GM19239 (cell line): ENCODE measurements around the gene GJD3.
A peak's percentile ranks its signal among the peaks of the same experiment; 100 is the strongest.

ENCODE experiments used
- DNase-seq: peaks from one replicate; pipeline ENCODE4 v3.0.0; 2011; ENCODE audit warnings: low spot score; ENCODE audit not compliant: insufficient read length
- FAIRE-seq: peaks from 2 replicates; lab custom pipeline; 2011; peaks lifted over from hg19 to GRCh38; lab: Jason Lieb, UNC

Gene GJD3

GRCh38 chr17:40343219-40344119 is 21.1 kb downstream of the GJD3 start:
- DNase-seq (no peak), FAIRE-seq (no peak)

- DNase-seq (no peak), FAIRE-seq (no peak)
Measured at GRCh38 chr17:40342504-40343218, 21.9 kb downstream of the GJD3 start.

DNA sequence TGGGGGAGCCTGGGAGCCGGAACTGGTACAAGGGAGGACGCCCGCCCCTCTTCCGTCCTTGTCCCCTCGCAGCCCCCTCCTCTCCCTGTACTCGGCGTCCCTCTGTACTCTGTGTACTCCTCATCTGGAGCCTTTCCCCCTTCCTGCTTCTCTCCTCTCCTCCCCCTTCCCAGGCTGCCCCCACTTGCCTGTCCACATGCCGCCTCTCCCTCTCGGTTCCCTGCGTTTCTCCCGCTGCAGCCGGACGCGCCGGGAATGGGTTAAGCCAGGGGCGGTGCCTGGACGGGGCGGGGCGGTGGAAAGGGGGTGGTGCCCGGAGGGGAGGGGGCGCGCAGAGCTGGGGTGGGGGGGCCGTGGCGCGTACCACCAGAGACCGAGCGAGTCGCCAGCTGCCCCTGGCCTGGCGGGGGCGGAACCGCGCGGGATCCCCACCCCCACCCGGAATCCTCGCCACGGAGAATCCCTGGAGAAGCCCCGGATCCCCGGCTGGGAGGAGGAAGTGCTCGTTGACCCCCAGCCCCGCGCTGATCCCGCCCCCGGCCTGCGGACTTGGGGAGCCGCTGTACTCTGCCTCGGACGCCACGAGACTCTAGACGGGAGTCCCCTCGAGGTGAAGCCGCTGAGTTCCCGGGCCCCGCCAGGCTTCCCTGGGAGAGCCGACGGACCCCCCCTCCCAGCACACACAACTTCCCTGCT is 22.6 kb downstream of the GJD3 start:
- FAIRE-seq (no peak), DNase-seq (no peak)

DNA sequence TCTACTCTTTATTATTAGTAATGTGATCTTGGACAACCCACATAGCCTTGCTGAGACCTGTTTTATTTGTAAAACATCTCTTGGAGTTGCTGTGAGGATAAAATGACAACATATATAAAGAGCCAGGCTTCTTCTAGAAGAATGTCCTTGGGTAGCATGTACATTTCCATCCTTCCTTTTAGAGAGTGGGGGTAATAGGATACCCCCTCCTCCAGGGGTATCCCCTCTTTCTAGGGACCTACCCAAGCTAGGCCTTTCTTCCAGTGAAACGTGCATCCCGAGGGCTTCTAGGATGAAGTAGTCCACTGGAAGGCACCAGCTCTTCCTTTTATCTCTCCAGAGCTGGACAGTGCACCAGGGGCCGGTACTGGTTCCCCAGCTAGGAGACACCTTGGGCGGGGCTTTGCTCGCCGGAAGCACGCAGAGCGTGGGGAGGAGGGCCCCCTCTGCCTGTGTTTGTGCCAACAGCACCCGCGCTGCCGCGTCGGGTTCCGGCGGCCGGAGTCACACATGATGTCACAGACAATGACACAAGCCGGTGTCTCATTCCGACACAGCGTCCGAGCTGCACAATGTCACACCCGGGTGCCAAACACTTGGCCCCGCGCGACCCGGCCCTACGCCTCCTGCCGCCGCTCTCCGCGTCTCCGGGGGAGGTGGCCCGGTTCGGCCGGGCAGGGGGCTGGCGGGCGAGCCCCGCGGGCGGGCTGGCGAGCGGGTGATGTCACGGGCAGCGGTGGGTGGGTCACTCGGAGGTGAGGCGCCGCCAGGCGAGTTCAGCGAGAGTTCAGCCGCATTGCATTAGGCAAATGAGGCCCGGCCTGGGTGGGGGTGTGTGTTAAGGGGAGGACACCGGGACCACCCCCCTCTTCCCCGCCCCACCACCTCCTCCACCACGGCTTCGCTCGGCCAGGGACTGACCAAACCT is 23.4 kb downstream of the GJD3 start:
- DNase-seq (peak; percentile 80), FAIRE-seq (peak; percentile 76)

GRCh38 chr17:40340327-40340726 is 24.2 kb downstream of the GJD3 start:
- no peak for FAIRE-seq
- no peak for DNase-seq

DNA sequence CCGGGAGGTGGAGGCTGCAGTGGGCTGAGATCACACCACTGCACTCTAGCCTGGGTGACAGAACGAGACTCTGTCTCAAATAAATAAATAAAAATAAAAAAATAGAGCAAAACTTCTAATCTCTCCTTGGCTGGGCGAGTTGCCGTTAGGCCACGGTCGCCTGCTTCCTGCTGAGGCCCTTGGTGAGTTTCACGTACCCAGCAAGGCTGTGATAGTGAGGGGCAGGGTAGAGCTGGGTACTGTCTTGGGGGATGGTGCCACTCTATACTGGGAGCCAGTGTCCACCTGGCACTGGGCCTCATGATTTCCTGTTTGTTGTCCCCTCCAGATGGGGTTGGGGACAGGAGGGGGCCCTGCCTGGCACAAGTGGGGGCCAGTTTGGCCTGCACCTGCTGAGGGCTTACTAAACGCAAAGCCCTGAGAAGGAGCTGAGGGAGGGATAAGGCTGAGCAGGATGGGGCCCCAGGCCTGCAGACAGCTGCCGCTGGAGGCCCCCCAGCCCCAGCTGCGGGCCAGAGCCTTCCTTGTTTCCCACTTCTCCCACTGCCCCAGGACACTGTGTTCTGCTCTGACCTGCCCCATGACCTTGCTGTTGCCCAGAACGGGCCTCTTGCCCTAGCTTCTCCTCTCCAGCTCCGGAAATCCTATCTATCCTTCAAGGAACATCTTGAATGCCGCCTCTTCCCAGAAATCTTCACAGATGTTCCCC is 25.4 kb downstream of the GJD3 start:
- FAIRE-seq = no peak
- DNase-seq = no peak

GRCh38 chr17:40338058-40338457 is 26.5 kb downstream of the GJD3 start:
- FAIRE-seq = peak; percentile 23
- DNase-seq = no peak

DNA sequence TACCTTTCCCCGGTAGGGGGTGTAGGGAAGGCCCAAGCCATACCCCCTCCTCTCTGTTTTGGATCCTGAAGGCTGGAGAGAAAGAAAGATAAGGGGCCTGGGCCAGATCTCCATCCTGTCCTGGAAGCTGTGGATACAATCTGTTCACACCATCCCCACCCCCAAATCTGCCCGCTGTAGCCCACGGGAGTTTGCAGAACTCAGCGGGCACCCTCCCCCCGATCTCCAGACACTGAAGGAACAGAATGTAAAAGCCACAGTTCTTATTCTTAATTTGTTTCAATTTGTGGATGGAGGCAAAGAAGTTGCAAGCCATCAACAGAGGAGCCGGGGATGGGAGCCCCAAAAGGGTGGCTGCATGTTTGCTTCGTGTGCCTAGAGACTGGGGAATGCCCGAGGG is 27.2 kb downstream of the GJD3 start:
- no peak for DNase-seq
- no peak for FAIRE-seq

- FAIRE-seq = no peak
- DNase-seq = no peak
Measured at GRCh38 chr17:40335620-40336019, 28.9 kb downstream of the GJD3 start.

DNA sequence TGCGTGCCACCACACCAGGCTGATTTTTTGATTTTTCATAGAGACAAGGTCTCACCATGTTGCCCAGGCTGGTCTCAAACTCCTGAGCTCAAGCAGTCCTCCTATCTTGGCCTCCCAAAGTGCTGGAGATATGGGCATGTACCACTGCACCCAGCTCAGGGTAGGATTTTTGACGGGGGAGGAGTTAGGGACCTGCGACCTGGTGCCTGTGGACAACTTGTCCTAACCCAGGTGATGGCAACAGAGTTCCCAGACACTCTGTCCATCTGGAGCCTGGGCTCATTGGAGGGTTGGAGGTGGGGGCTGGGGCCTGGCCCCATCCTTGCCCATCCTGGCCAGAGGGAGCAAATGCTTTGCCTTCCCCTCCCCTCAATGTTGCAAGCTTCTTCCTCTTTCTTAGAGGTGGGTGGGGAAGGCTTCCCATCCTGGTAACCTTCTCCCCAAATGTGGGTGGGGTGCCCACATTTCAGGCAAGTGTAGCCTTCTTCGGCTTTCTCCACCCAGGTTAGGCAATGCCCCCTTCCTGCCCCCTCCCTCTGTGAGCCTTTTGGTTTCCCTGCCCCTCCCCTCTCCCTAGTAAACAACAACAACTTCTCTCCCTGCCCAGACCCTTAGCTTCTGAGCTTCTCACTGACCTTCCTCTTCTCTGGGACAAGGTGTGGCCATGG is 30.6 kb downstream of the GJD3 start:
- no peak for FAIRE-seq
- DNase-seq = no peak

GRCh38 chr17:40331743-40332641 is 32.5 kb downstream of the GJD3 start:
- no peak for DNase-seq
- FAIRE-seq = no peak

DNA sequence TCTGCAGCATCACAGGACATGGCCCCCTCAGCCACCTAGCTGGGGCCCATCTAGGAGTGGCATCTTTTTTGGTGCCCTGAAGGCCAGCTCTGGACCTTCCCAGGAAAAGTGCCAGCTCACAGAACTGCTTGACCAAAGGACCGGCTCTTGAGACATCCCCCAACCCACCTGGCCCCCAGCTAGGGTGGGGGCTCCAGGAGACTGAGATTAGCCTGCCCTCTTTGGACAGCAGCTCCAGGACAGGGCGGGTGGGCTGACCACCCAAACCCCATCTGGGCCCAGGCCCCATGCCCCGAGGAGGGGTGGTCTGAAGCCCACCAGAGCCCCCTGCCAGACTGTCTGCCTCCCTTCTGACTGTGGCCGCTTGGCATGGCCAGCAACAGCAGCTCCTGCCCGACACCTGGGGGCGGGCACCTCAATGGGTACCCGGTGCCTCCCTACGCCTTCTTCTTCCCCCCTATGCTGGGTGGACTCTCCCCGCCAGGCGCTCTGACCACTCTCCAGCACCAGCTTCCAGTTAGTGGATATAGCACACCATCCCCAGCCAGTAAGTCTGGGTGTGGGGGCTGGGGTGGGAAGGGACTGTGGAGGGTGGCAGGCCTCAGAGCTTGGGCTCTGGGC is 33.6 kb downstream of the GJD3 start:
- DNase-seq (no peak), FAIRE-seq (no peak)

GRCh38 chr17:40329839-40330794 is 34.4 kb downstream of the GJD3 start:
- DNase-seq (no peak), FAIRE-seq (no peak)

GRCh38 chr17:40328386-40328766 is 36.2 kb downstream of the GJD3 start:
- FAIRE-seq (no peak), DNase-seq (no peak)

DNA sequence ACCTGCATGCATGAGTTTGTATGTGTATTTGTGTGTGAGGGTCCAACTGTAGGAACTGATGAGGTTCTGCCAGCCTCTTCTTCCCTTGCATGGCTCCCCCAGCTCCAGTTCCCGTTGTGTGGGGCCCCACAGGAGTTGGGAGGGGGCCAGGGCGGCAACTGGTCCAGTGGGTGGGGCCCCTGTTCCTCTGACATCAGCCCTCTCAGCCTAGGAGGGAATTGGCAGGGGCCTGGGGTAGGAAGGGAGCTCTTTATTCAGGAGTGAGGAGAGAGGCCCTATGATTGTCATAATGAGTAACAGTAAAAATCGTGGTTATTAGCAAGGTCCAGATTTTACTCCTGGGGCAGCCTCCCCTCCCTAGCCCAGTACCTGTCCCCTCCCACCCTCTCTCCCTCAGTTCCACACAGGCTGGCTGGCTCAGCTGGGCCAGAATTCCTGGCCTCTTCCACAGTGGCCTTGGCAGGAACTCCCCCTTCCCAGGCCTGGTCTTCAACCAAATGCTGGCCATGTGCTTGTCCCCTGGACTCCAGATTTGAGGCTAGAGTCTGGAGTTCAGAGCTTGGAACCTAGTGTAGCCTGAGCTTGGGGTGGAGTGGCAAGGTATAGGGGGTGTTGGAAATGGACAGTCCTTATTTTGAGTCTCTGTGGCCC is 36.7 kb downstream of the GJD3 start:
- FAIRE-seq (no peak), DNase-seq (no peak)

- FAIRE-seq (no peak), DNase-seq (no peak)
Measured at GRCh38 chr17:40327244-40327729, 37.2 kb downstream of the GJD3 start.
